ENCODE measurements around the gene STK32C. TPM values are rescaled to one million over a fixed set of nuclear protein-coding genes. Genes with fewer than 3 reads are reported as not detected.
A peak's percentile ranks its signal among the peaks of the same experiment; 100 is the strongest.
"Not testable (repeated sequence)": the region's sequence is repeated elsewhere in the genome, so short reads cannot be mapped to it uniquely, and the experiment has no call there.

The STK32C gene
- total and polyA plus RNA-seq, 12 donors: 2.7 to 8.9 (median 5.7) TPM

DNA sequence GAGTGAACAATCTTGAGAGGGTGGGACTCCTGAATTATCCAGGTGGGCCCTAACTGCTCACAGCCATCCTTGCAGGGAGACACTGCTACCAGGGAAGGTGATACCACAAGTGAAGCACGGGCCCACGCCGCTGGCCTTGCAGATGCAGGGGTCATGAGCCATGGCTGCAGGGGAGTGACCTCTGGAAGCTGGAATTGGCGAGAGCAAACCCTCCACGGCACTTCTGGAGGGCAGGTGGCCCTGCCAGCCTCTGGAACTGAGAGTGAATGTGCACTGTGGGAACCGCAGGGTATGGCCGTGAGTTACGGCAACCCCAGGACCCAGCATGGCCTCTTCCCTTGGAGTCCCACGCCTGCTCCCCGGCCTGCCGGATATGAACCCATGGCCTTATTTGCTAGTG lies 37.5 kb downstream of the STK32C start:
- no peak overlapping the region for H3K27ac ChIP-seq
- peaks cover 0 to 4% (median 0%) of the 10 kb centered on the region in 7 donors for H3K27me3 ChIP-seq
- peaks cover 0 to 10% (median 0%) of the 10 kb centered on the region in 9 donors for H3K4me1 ChIP-seq
- H3K9me3 ChIP-seq: no peaks in the 10 kb centered on the region
- TF ChIP-seq, protein P1, sequence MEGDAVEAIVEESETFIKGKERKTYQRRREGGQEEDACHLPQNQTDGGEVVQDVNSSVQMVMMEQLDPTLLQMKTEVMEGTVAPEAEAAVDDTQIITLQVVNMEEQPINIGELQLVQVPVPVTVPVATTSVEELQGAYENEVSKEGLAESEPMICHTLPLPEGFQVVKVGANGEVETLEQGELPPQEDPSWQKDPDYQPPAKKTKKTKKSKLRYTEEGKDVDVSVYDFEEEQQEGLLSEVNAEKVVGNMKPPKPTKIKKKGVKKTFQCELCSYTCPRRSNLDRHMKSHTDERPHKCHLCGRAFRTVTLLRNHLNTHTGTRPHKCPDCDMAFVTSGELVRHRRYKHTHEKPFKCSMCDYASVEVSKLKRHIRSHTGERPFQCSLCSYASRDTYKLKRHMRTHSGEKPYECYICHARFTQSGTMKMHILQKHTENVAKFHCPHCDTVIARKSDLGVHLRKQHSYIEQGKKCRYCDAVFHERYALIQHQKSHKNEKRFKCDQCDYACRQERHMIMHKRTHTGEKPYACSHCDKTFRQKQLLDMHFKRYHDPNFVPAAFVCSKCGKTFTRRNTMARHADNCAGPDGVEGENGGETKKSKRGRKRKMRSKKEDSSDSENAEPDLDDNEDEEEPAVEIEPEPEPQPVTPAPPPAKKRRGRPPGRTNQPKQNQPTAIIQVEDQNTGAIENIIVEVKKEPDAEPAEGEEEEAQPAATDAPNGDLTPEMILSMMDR (IDR thresholded peaks at IDR 0.05): no peak
- H3K36me3 ChIP-seq: no peaks in the 10 kb centered on the region
- DNase-seq (peak in 1 of 2 donors; percentile 8), ATAC-seq (no peak)
- intact Hi-C loops (cut with DNase I): no loop called here
- no peak overlapping the region for H3K4me3 ChIP-seq
- 96 to 97% methylated on average over 11 of the region's 11 CpGs for WGBS, 2 donors

DNA sequence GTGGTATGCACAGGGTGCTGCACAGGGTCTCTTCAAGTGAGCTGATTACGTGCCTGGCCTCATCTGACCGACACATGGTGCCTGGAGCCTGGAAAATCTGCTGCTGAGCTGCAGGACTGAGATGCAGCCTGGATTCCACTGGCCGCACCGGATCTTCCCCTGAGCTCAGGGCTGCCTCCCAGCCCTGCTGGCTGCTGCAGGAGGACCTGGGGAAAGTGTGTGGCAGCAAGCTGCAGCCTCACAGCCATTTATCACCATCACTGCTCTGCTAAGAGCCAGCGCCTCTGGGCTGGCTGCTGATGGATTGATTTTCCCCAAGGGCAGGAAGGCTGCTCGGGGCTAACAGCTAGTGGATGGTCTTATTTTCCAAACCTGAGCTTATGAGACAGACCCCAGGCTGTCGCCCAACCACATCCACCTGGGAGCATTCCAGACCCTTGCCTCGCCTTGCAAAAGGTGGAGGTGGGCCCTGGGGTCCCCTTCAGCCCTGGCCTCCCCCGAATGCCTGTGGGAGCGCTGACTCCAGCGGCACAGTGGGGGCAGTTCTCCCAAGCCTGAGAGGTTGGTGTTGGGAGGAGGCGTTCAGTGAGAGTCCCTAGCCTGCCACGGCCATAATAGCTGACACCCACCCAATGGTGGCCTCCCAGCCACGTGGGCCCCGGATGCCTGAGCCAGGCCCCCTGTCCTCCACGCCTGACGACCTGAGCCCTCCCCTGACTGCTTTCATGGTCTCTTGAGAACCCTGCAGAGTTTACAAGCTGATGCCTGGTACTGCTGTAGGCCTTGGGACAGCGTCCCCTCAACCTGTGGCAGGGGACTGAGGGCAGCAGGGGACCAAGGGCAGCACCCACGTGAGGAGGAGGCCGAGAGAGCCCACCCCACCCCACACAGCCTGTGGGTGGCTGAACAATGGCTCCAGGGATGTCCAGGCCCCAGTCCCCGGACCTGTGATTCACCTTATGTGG lies 38.2 kb downstream of the STK32C start:
- intact Hi-C loops (cut with DNase I): no loop called here
- TF ChIP-seq, protein P1 (IDR thresholded peaks at IDR 0.05): no peak
- ATAC-seq: no peak
- H3K4me1 ChIP-seq: peaks cover 0 to 10% (median 0%) of the 10 kb centered on the region in 9 donors
- DNase-seq: peak in 1 of 2 donors; percentile 4
- WGBS, 2 donors: 84 to 89% methylated on average over 21 of the region's 21 CpGs
- H3K4me3 ChIP-seq: no peak overlapping the region
- no peaks in the 10 kb centered on the region for H3K9me3 ChIP-seq
- H3K27ac ChIP-seq: no peak overlapping the region
- peaks cover 0 to 4% (median 0%) of the 10 kb centered on the region in 7 donors for H3K27me3 ChIP-seq
- no peaks in the 10 kb centered on the region for H3K36me3 ChIP-seq

DNA sequence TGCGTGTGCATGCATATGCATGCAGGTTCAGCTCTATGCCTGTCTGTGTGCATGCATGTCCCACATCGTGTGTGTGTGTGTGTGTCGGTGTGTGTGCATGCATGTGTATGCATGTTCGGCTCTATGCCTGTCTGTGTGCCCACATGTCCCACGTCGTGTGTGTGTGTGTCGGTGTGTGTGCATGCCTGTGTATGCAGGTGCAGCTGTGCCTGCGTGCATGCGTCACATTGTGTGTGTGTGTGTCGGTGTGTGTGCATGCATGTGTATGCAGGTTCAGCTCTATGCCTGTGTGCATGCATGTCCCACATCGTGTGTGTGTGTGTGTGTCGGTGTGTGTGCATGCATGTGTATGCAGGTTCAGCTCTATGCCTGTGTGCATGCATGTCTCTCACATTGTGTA lies 39.8 kb downstream of the STK32C start:
- DNase-seq; intact Hi-C loops (cut with DNase I); H3K4me3 ChIP-seq: not testable (repeated sequence)

DNA sequence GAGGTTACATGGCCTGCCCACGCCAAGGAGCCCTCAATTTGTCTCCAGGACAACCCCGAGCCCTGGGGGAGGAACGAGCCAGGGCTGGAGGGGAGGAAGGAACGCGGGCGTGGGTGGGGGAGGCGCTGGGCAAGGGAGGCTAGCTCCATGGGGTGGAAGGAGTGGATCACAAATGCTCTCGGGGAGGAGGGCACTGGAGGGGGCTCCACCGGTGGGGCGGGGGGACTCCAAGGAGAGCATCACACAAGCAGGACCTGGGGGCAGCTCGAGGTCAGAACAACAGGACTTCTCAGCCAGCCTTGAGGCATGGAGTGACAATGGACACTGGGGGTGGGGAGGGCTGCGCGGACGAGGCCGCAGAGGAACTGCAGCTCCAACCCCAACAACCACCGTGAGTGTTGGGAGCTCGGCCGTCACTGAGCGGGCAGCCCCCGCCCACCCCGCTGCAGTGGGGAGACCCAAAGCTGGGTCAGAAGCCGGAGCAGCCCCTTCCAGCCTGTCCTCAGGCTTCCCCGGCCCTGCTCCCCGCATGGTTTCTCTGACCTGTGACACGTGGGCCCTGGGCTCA lies 41.1 kb downstream of the STK32C start:
- peaks cover 0 to 4% (median 0%) of the 10 kb centered on the region in 7 donors for H3K27me3 ChIP-seq
- ATAC-seq: no peak
- H3K4me1 ChIP-seq: peaks cover 0 to 10% (median 0%) of the 10 kb centered on the region in 9 donors
- DNase-seq: peak in 1 of 2 donors; percentile 3
- H3K9me3 ChIP-seq: no peaks in the 10 kb centered on the region
- H3K27ac ChIP-seq: no peak overlapping the region
- intact Hi-C loops (cut with DNase I): no loop called here
- TF ChIP-seq, protein P1 (IDR thresholded peaks at IDR 0.05): no peak
- H3K4me3 ChIP-seq: no peak overlapping the region
- 34 to 38% methylated on average over 23 to 25 of the region's 25 CpGs for WGBS, 2 donors
- H3K36me3 ChIP-seq: no peaks in the 10 kb centered on the region

More for the DNA sequence above, 39.8 kb downstream of the STK32C start:
- ATAC-seq, H3K27ac ChIP-seq, H3K9me3 ChIP-seq, H3K36me3 ChIP-seq, H3K27me3 ChIP-seq: not testable (repeated sequence)
- H3K4me1 ChIP-seq: peaks cover 0 to 10% (median 0%) of the 10 kb centered on the region in 9 donors
- 89 to 92% methylated on average over 12 of the region's 12 CpGs for WGBS, 2 donors

Measured in heart right ventricle (tissue), 16 donors.